ENCODE measurements around the gene DNAH17. TPM values are rescaled to one million over a fixed set of nuclear protein-coding genes. Genes with fewer than 3 reads are reported as not detected.

DNAH17 gene
- total and polyA plus RNA-seq, 2 donors (not counting 3 experiments of a cell fraction or from before 2014, with no cell fraction given) = not detected

DNA sequence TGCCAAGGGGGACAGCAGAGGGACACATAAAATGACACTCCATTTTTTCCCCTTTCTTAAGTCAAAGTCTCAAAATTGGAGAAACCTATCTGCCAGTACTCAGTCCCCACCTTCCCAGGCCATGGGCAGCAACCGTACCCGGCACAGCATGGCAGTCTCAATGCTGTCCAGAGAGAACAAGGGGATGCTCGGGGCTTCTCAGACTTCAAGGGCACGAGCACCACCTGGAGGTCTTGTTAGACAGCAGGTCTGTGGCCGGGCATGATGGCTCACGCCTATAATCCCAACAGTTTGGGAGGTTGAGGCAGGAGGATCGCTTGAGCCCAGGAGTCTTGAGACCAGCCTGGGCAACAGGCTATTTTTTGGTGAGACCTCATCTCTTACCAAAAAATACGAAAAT lies 3.2 kb downstream of the DNAH17 start:
- no peaks in the 10 kb centered on the region for H3K4me1 ChIP-seq (ENCODE audit: control insufficient read depth, extremely low read depth, insufficient read depth, low read length)
- no peak overlapping the region for H3K4me2 ChIP-seq (ENCODE audit: insufficient read depth, low read length)
- no peak overlapping the region for H2AFZ ChIP-seq (ENCODE audit: low read depth, low read length)
- CTCF ChIA-PET = no interaction called here
- BruUV-seq (replicated peaks) = no TSS peak
- H4K20me1 ChIP-seq (replicated peaks; ENCODE audit: control insufficient read depth, extremely low read depth, insufficient read depth, low read length) = no peaks in the 10 kb centered on the region
- no peak for DNase-seq (ENCODE audit: low read depth, low spot score)
- dilution Hi-C loops (cut with MboI; ENCODE audit: extremely low pct_ligation_motif_present, low sequenced_read_pairs) = no loop called here
- intact Hi-C loops (cut with micrococcal nuclease) = no loop called here
- H3K4me3 ChIP-seq (replicated peaks in 1 of 3; ENCODE audit: insufficient read depth in 1 of 3, low read depth in 1 of 3, low read length in 3 of 3) = no peak overlapping the region
- H3K9ac ChIP-seq (replicated peaks; ENCODE audit: extremely low read depth, insufficient read depth, low read length) = no peak overlapping the region
- no peaks in the 10 kb centered on the region for H3K9me1 ChIP-seq (replicated peaks; ENCODE audit: control insufficient read depth, extremely low read depth, insufficient read depth, low read length)
- H3K79me2 ChIP-seq (ENCODE audit: control insufficient read depth, insufficient read depth, low read length) = no peaks in the 10 kb centered on the region
- H3K27ac ChIP-seq (ENCODE audit: insufficient read depth, low read depth, low read length) = no peak overlapping the region
- no peaks in the 10 kb centered on the region for H3K36me3 ChIP-seq (ENCODE audit: control insufficient read depth in 2 of 2, extremely low read depth in 1 of 2, insufficient read depth in 2 of 2, low read length in 2 of 2)
- H3K27me3 ChIP-seq (ENCODE audit: control insufficient read depth in 2 of 2, insufficient read depth in 2 of 2, low read length in 2 of 2) = peaks cover 0 to 3% of the 10 kb centered on the region in 2 experiments
- POLR2A ChIA-PET = no interaction called here
- TF ChIP-seq, protein P1, sequence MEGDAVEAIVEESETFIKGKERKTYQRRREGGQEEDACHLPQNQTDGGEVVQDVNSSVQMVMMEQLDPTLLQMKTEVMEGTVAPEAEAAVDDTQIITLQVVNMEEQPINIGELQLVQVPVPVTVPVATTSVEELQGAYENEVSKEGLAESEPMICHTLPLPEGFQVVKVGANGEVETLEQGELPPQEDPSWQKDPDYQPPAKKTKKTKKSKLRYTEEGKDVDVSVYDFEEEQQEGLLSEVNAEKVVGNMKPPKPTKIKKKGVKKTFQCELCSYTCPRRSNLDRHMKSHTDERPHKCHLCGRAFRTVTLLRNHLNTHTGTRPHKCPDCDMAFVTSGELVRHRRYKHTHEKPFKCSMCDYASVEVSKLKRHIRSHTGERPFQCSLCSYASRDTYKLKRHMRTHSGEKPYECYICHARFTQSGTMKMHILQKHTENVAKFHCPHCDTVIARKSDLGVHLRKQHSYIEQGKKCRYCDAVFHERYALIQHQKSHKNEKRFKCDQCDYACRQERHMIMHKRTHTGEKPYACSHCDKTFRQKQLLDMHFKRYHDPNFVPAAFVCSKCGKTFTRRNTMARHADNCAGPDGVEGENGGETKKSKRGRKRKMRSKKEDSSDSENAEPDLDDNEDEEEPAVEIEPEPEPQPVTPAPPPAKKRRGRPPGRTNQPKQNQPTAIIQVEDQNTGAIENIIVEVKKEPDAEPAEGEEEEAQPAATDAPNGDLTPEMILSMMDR (IDR thresholded peaks at IDR 0.05; ENCODE audit: extremely low read depth in 1 of 2, insufficient read depth in 1 of 2, low read depth in 1 of 2, low read length in 2 of 2) = no peak
- no peak for TF ChIP-seq FOS (IDR thresholded peaks at IDR 0.05; ENCODE audit: borderline replicate concordance, insufficient read depth, low read length)
- no peak for TF ChIP-seq MYC (IDR thresholded peaks at IDR 0.05; ENCODE audit: low read depth, low read length)
- no peak for TF ChIP-seq POLR2A (IDR thresholded peaks at IDR 0.05; ENCODE audit: low read depth, low read length)
- no peak for TF ChIP-seq JUN (IDR thresholded peaks at IDR 0.05; ENCODE audit: borderline replicate concordance, insufficient read depth, insufficient read length, low read depth)
- no peak for TF ChIP-seq GATA2 (IDR thresholded peaks at IDR 0.05; ENCODE audit: insufficient read depth, insufficient read length, low read depth, low read length)
- no peak for TF ChIP-seq EZH2 (IDR thresholded peaks at IDR 0.05; ENCODE audit: borderline replicate concordance, low read depth, low read length, severe bottlenecking)
- TF ChIP-seq POLR2AphosphoS5 (IDR thresholded peaks at IDR 0.05; ENCODE audit: insufficient read depth, low read depth, low read length) = no peak
- TF ChIP-seq, protein P2, sequence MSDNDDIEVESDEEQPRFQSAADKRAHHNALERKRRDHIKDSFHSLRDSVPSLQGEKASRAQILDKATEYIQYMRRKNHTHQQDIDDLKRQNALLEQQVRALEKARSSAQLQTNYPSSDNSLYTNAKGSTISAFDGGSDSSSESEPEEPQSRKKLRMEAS (IDR thresholded peaks at IDR 0.05; ENCODE audit: insufficient read depth, insufficient read length) = no peak
- no peaks in the 10 kb centered on the region for H3K9me3 ChIP-seq (replicated peaks; ENCODE audit: control insufficient read depth, insufficient read depth, low read length)
- no peak for FAIRE-seq

Data from endothelial cell of umbilical vein (primary cell).